ENCODE results near the gene NAALADL2.

NAALADL2 gene

DNA sequence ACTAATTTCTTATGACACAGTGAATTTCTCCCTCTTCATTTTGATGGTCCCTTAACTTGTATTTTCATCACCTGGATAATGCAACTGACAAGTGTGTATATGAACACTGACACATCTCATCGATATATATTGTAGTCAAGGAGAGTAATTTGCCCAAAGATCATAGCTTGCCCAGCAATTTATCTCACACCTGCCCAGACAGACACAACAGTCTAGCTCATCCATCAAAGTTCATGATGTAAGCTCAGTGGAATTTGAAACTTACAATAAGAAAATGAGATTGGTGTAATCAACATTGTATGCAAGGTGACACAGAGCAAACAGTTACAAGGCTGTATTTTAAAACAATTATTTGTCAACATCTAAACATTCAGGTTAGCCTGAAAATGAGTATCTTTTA, 805.8 kb downstream of the NAALADL2 start:
- no peak for DNase-seq (ENCODE audit: low read depth)

DNA sequence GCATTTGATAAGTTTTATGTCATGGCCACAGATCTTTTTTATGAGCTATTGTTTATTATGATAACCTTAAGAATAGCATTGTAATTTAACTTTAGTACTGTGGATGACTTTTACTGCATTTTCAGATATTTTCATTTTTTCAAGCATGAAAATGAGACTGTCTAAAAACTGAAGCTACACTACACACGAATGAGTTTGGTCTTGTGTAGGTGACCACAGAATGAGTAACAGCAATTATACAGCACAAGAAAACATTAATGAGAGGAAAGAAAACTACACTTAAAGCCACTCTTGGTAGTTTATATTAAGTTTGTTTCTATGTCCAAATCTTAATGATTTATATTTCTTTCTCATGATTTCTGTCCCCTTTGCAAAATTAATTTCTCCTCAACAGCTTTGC, 809.2 kb downstream of the NAALADL2 start:
- DNase-seq (ENCODE audit: low read depth) = peak; percentile 73

DNA sequence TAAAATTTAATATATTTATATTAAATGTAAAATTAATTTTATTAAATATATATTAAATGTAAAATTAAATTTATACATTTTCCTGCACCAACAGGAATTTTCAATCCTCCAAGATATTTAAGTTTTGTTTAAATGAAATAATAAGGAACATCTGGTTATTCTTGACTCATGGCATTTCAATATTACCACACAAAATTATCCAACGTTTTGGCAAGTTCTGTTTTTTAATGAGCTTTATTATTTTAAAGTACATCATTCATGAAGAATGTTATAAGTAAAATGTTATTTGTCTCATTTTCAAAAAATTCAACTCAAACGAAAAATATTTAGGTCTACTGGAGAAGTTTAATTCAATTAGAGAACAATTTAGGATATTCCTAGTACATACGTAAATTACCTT, 811.4 kb downstream of the NAALADL2 start:
- peak; percentile 79 for DNase-seq (ENCODE audit: low read depth)

DNA sequence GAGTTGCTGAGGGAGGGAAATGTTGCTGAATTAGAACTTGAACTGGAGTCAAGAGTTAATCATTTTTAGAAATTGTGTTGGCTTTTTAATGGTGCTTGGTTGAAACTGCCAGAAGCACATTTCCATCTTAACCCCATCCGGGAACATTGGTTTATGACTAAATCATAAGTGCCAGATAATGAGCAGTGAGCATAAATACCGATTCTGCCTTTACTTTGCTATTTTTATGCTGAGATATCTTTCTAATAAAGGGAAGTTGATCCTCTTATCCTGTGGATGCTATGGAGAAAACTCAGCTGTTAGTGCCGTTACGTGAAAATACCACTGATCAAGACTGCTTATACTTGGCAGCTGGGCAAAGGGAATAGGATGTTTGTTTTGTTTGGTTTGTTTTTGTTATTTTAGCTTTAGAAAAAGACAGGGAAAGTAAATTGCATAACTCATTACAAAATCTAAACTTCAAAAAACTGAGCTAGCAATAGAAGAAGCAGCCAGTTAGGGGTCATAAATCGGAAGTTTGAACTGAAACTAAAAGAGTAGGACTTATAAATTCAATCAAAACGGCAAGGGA, 813.1 kb downstream of the NAALADL2 start:
- peak; percentile 90 for DNase-seq (ENCODE audit: low read depth)

DNA sequence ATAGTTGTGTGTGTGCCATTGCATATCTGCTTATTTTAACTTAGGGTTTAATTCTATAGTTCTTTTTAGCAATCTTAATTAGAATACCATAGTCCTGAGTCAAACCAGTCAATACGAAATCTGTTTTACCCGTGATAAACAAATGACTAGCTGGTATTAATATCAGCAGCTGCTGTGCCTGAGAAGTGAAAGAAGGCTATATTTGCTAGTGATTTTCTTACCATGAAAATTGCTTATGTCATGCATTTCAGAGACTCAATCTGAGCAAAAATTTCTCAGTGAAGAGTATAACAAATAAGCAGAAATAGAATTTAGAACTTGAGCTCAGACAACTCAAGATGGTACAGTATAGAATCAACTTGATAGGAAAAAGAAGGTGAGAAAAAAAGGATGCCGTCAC, 820.4 kb downstream of the NAALADL2 start:
- DNase-seq (ENCODE audit: low read depth) = no peak

DNA sequence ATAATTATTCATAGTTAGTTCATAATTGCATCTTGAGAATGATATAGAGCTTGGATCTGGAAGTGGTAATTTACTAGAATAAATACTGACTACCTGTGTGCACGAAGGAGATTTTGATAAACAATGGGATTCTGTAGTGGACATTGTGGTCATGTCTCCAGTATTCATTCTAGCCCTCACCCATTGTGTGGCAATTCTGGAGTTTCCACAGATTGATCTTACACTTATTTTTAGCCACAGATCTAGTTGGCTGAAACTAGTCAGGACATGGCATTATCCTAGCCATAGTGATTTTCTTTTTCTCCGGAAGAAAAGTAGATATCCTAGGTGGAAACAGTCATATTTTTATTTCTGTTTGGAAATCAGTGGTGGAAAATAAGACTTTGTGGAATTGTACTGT, 833.1 kb downstream of the NAALADL2 start:
- DNase-seq (ENCODE audit: low read depth) = no peak

DNA sequence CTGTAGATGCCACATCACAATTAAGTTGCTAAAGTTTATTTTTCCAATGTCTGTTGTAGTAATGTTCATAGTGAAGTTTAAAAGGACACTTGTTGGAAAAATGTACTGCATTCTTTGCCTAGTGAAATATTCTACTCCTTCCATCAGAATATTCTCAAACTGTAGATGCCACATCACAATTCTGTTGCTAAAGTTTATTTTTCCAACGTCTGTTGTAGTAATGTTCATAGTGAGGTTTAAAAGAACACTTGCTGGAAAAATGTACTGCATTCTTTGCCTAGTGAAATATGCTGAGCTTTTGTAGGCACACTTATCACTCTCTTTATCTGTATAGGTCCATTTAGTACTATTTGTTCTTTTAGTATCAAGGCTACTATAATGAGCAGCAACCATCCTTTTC, 836.1 kb downstream of the NAALADL2 start:
- peak; percentile 88 for DNase-seq (ENCODE audit: low read depth)

DNA sequence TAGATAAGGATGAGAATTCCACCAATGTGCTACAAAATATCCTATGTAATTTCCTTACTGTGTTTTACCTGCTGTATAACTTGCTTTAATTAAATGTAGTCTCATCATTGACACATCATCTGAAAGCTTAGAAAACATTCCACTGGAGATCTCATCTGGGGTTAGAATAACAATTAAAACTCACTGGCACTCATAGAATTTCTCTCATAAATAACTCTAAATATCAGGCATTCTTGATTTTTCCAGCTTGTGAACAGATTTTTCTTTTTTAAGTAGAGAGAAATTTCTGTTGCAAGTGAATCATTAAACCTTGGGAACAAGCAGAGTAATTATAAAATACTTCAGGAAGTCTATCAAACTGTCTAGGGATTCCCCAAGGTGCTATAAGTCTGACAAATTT, 843.8 kb downstream of the NAALADL2 start:
- peak; percentile 91 for DNase-seq (ENCODE audit: low read depth)

DNA sequence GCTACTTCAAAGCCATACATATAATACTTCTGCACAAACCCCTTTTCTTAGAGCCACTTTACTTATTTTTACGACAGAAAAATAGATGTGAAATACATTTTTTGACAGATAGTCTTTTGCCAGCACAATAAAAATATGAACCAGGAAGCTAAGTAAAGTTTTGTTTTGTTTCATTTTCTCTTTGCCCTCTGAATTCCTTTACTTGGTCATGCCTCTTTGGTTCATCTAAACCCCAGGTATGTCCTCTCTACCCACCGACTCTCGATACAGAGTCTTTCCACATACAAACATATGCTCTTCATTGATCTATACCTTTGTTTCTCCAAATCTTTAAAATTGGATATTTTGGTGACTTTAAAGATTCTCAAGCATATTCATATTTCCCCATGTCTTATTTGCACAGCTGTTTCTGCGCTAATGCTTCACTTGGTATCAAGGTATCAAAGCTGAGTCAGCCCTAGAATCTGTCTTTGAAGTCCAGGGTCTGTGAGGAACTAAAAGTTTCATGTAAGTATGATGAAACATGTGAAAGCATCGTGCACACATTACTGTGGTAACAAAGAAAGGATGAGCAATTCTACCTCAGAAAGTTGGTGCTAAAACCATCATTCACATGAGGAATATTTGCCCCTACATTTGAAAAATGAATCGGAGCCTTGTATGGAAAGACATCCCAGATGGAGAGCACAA, 845.4 kb downstream of the NAALADL2 start:
- no peak for DNase-seq (ENCODE audit: low read depth)

DNA sequence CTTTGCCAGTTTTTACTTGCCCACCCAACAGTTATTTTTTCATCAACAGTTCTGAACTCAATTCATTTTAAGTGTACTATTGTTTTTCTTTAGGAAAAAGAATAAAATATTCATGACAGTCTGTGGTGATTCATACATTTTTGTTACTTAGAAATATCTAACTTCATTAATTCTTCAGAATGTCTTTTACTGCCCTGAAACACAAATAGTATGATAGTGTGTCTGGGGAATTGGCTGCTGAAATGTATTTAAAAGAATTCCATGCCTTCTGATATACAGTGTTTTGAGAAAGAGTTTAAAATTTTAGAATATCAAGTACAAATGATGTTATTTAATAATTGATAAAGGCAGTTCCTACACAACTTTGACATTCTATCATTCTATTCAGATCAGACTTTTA, 854.1 kb downstream of the NAALADL2 start:
- DNase-seq (ENCODE audit: low read depth) = peak; percentile 79

DNA sequence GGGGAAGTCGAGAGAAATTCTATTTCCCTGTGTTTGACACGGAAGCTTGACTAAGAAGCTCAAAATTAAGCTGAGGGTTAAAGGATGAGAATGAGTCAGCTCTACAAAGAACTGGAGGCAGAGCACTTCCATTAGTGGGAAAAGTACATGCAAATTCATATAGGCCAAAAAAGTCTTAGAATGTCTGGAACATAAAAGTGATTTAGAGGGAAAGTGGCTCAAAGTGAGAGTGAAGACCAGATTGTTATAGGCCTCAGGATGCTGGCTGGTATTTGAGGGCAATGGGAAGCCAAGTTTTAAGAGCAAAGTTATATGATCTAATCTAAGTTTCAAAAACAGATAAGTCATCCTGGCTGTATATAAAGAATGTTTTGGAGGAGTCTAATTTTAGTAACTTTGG, 857.3 kb downstream of the NAALADL2 start:
- DNase-seq (ENCODE audit: low read depth) = peak; percentile 96

DNA sequence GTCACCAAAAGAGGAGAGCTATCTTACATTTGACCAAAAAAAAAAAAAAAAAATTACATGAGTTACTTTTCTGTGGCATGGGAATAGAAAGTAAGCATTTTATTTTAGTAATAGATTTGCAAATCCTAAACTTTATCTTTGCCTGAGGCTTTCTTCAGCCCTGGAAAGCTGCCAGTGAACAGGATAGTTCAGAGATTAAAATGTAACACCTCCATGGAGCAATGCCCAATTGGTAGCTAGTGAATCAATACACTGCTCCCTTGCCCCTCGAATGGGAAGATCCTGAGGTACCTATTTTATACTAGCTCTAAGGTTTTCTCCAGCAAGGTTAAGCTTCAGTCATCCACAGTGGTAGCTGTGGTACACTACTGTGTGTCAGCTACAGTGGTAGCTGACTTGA, 867.1 kb downstream of the NAALADL2 start:
- DNase-seq (ENCODE audit: low read depth) = no peak

DNA sequence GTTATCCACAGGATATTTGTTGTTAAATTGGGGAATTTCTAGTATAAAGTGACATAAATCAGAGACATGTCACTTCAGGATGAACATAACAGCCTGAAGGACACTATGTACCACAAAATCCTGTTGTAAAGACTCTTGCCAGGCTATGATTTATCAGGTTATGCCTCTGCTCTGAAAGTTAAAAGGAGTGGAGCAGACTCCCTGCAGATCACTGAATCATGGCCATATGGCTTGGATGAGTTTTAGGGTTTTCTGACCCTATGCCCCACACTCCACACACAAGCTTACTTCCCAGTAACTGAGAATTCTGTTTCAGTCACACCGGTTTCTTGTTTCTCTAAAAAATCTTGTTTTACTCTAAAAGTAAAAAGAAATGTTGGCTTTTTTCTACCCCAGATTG, 869.4 kb downstream of the NAALADL2 start:
- DNase-seq (ENCODE audit: low read depth) = peak; percentile 32

DNA sequence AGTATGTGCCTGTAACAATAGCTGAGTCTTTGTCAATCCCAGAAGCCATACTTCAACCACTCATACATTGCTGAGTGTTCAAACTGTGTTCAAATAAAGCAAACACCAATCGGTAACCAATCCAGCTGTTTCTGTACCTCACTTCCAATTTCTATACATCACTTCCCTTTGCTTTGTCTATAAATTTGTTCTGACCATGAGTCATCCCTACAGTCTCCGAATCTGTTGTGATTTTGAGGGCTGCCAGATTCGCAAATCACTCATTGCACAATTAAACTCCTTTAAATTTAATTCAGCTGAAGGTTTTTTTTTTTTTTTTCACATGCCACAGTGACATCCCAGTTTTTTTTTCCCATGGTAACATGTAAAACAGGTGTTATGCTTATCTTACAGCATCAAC, 870.3 kb downstream of the NAALADL2 start:
- no peak for DNase-seq (ENCODE audit: low read depth)

DNA sequence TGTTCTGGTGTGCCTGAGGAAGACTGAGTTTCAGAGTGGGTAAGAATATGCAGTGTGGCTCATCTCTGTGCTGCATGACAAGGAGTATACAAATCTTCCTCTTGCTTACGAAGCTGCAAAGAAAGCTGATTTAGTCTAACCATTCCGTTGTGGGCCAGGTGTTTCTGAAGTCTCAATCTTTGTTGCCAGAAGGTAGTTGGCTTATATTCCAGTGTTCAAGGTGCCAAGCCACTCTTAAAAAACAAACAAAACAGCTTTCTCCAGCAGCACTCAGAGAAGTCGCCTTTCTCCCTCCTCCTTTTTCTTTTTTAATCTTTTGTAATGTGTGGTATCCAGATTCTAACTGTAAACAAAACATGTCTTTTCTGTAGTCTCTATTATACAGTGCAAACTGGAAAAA, 872.4 kb downstream of the NAALADL2 start:
- no peak for DNase-seq (ENCODE audit: low read depth)

DNA sequence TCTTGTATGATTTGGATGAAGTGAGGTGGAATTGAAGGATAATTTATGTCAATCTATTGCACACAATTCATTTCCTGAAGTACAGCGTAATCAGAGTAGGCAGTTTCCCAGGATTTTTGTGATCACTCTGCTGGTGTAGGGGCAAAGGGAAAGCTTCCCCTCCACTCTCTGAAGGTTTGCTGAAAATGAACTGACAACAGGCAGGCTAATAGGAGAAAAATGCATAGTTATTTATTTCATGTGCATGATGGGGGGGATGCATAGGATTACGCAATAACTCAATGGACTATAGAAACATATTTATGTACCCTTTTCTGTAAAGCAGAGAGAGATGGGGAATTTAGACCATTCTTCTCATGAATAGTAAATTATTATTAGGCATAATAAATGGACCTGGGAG, 872.9 kb downstream of the NAALADL2 start:
- no peak for DNase-seq (ENCODE audit: low read depth)

DNA sequence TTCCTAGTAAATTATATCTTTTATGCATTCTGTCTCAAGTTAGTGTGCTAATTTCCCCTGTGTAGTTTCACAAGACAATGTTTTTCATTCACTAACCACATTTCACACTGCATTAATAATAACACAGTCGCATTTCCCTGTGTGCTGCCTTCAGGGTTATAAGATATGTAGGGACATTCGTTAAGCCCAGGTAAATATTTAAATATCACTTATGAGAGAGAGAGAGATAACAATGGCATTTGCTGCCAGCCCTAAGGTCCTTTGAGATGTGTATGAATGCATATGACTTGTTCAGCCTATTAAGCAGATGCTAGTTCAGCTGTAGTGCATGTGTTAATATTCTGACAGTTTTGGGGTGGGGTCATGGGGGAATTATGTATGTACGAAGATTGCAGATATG, 876.7 kb downstream of the NAALADL2 start:
- no peak for DNase-seq (ENCODE audit: low read depth)

DNA sequence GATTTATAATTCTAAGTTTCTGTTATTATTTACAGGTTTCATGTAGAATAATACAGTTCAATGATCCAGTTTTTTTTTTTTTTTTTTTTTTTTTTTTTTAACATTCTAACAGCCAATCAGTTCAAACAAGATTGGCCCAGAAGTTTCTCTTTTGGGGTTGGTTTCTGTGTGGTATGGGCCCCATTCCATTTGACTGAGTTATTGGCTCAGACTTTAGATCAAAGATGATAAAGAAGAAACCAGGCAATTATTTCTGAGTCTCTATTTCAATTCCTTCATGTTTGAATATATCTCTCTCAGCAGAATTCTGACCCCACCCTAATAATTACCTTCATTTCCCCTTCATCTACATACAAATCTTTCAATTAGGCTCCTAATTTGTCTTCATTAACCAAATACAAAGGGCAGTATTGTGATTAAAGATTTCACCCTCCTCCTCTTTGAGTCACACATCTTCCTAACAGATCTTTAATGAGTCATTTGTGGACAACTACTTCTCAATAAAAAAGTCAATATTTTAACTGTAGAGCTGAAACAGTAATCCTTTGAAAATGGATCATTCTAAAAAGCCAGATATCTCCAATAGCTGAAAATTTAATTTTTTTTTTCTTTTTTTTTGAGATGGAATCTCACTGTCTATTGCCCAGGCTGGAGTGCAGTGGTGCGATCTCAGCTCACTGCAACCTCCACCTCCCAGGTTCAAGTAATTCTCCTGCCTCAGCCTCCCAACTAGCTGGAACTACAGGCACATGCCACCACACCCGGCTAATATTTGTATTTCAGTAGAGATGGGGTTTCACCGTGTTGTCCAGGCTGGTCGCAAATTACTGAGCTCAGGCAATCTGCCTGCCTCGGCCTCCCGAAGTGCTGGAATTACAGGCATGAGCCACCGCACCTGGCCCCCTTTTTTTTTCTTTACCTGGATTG, 878.8 kb downstream of the NAALADL2 start:
- DNase-seq (ENCODE audit: low read depth) = peak; percentile 80

DNA sequence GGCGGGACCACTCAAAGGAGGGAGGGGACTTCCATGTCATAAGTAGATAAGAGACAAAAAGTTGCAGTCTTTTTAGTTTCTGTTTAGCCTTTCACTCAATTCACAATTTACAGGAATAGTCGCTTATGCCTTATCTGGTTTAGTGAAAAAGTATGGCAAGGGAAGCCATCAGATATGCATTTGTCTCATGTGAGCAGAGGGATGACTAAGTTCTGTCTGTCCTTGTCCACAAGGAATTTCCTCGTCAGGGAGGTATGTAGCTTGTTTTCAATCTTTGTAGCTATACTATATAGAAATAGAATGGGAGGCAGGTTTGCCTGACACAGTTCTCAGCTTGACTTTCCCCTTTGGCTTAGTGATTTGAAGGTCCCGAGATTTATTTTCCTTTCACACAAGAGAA, 882.8 kb downstream of the NAALADL2 start:
- peak; percentile 71 for DNase-seq (ENCODE audit: low read depth)

DNA sequence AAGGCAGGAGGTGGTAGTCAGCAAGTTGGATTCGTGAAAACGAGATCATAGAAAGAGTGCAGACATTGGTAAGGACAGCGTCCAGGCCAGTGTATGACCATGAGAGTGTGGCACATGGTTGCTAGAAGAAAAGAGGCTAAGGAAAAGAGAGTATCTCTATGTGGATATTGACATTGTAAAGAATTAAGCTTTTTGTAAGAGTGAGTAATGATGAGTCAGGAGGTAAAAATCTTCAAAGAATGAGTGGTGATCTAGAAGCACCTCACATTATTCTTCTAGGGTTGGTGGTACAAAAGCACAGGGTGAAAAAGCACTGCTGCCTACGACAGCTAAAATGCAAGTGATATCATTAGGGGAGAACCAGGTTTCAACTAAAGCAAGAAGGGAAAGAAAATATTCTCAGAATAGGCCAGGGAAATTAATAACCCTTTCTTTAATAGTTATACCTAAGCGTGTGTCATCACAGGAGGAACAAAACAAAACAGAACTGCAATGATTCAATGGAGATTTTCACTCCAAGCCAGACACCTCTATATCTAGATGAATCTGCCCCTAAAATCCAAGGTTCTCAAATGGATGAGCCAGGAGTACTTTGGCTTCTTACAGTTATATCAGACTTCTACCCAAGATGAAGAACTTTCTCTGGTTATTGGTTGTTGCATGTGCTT, 884.7 kb downstream of the NAALADL2 start:
- DNase-seq (ENCODE audit: low read depth) = peak; percentile 80

DNA sequence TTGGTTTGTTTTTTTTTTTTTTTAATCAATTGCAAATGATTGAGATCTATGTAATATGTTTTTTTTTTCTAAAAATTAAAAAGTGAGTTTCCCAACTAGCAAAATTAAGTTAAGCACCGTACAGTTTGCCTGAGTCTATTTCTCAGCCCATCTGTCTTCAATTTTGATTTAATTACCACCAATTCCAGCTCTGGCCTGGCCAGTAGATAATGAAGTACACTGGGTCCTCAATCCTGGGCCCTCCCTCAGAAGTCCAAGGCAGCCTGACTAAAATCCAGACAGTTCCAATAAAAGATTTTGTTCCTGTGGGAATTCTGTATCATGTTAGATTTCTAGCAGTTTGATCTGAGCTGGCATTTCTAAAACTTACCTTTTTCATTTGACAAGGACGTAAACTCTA, 887.2 kb downstream of the NAALADL2 start:
- peak; percentile 6 for DNase-seq (ENCODE audit: low read depth)

DNA sequence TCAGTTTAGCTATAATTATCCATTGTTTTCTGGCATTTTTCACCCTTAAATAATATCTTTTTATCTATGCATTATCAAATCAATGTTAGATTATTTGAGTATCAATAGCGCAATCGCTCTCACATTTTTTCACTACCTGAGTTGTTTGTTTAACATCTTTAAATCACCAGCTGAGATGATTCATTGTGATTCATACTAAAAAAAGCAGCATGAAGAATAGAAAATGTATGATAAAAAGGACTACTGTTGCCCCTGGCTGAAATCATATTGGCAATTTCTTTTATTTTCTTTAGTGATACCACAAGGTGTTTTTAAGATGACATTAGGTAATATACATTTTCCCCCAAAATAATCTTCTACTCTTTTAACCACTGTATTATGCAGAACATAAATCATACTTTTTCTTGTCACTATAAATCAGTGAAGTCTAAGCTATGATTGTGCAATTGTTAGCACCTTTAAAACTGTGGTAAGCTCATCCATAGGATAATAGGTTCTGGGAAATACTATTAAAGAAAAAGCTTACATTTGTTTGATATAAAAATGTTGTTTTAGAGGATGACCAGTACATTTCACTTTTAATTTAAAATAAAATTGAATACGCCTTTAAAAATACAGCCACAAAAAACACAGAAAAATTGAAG, 889.1 kb downstream of the NAALADL2 start:
- peak; percentile 6 for DNase-seq (ENCODE audit: low read depth)

Measured in EH (cell line).